DND-41 (cell line): ENCODE data around the gene RIMKLA.

ENCODE experiments used
- ATAC-seq: fragments of 200-7000 bp; cut with Tn5 transposase; 3 replicates; pipeline ENCODE4 v1.9.1; 2021; ENCODE audit warnings: low read depth; ENCODE audit not compliant: insufficient read depth
- DNase-seq: peaks from one replicate; pipeline ENCODE4 v3.0.0-alpha.2; 2020
- H2AFZ ChIP-seq: 2 replicates; pipeline ENCODE4 v1.6.0; 2012; ENCODE audit warnings: low read depth, low read length
- H3K27ac ChIP-seq: 2 replicates; pipeline ENCODE4 v1.5.1; 2012; ENCODE audit warnings: low read length, inconsistent platforms
- H3K27me3 ChIP-seq: fragments of 200-600 bp; sonication (generic); 2 replicates; pipeline ENCODE4 v1.6.0; 2012; ENCODE audit warnings: low read length, mild to moderate bottlenecking, inconsistent platforms; ENCODE audit not compliant: insufficient read depth, poor library complexity
- H3K36me3 ChIP-seq: 2 replicates; pipeline ENCODE4 v1.5.1; 2012; ENCODE audit warnings: low read length, inconsistent platforms; ENCODE audit not compliant: insufficient read depth
- H3K4me1 ChIP-seq: 2 replicates; pipeline ENCODE4 v1.5.1; 2012; ENCODE audit warnings: mild to moderate bottlenecking, low read length; ENCODE audit not compliant: insufficient read depth
- H3K4me2 ChIP-seq: 2 replicates; pipeline ENCODE4 v1.6.0; 2012; ENCODE audit warnings: mild to moderate bottlenecking, moderate library complexity, low read length, inconsistent platforms; ENCODE audit not compliant: insufficient read depth
- H3K4me3 ChIP-seq, 2 experiments: fragments of 200-600 bp in 1 of 2; shearing (Covaris generic) in 1 of 2; 2 replicates each; pipeline ENCODE4 v1.5.1; 2012 to 2016; ENCODE audit warnings: inconsistent platforms in 2 of 2, low read length in 2 of 2, mild to moderate bottlenecking in 2 of 2, low read depth in 1 of 2, moderate library complexity in 1 of 2
- H3K79me2 ChIP-seq: 2 replicates; pipeline ENCODE4 v1.6.0; 2012; ENCODE audit warnings: low read length, inconsistent platforms; ENCODE audit not compliant: insufficient read depth
- H3K9ac ChIP-seq: 2 replicates; pipeline ENCODE4 v1.6.0; 2012; ENCODE audit warnings: low read depth, mild to moderate bottlenecking, inconsistent platforms, low read length, moderate library complexity
- H3K9me3 ChIP-seq: 2 replicates; pipeline ENCODE4 v1.5.1; 2012; ENCODE audit warnings: low read length, moderate library complexity, mild to moderate bottlenecking, inconsistent platforms; ENCODE audit not compliant: insufficient read depth, severe bottlenecking
- H4K20me1 ChIP-seq: 2 replicates; pipeline ENCODE4 v1.6.0; 2012; ENCODE audit warnings: low read length; ENCODE audit not compliant: insufficient read depth
- EZH2 ChIP-seq: IDR thresholded peaks from 3 replicates; pipeline ENCODE4 v1.6.1; 2012; ENCODE audit warnings: borderline replicate concordance, low read depth, mild to moderate bottlenecking, moderate library complexity, low read length, inconsistent platforms; ENCODE audit not compliant: severe bottlenecking
- TF ChIP-seq, protein P1 (sequence below): IDR thresholded peaks from 2 replicates; pipeline ENCODE4 v1.5.1; 2012; ENCODE audit warnings: borderline replicate concordance, low read length, moderate library complexity, mild to moderate bottlenecking; ENCODE audit not compliant: poor library complexity, severe bottlenecking; ENCODE audit errors: extremely low read depth

RIMKLA gene

DNA sequence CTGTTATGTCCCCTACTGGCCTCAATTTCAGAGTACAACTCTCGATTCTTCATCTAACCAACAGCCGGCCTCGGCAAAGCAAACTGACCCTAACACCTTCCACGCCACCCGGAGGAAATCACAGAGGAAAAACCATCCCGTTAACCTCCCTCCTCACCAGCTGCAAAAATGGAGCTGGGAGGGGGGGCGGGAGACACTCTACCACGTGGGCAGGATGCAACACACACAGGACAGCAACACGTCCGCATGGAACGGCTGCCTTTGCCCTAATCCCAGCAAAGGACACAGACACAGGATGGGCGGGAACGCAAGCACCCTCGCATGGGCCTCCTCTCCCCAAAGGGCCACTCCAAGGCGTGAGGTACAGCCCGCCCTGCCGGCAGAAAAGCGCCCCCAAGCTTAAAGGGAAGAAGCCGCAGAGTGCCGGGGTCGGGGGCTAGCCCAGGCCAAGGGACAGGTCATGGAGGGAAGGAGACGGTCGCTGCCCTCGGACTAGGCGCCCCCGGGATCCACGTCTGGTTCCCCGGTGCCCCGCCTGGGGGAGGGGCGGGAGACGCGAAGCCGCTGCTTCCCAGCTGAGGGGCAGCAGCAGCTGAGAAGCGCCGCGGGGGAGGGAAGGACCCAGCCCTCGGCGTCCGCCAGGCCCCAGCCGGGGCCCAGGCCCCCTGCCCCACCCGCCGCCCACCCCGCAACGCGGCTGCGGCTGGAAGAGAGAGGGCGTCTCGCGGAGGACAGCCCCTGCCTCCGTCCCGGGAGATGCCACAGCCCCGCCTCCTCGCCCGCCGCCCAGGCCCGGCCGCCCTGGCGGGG lies 46.1 kb upstream of the RIMKLA start:
- Histone ChIP-seq H3K79me2 (peaks cover 66% of the 10 kb centered on the region), H3K27ac (peak overlapping the region; percentile 75), H3K27me3 (no peaks in the 10 kb centered on the region), H3K4me1 (peaks cover 39% of the 10 kb centered on the region), H3K4me3 (peak overlapping the region; percentile 71 to 86), H3K4me2 (peak overlapping the region; percentile 72), H3K9ac (peak overlapping the region; percentile 77), H3K9me3 (no peaks in the 10 kb centered on the region), H4K20me1 (peaks cover 46% of the 10 kb centered on the region), H2AFZ (peak overlapping the region; percentile 78), H3K36me3 (no peaks in the 10 kb centered on the region; the same call in 1 of the 2 replicates)
- TF ChIP-seq EZH2: no peak
- TF ChIP-seq, protein P1, sequence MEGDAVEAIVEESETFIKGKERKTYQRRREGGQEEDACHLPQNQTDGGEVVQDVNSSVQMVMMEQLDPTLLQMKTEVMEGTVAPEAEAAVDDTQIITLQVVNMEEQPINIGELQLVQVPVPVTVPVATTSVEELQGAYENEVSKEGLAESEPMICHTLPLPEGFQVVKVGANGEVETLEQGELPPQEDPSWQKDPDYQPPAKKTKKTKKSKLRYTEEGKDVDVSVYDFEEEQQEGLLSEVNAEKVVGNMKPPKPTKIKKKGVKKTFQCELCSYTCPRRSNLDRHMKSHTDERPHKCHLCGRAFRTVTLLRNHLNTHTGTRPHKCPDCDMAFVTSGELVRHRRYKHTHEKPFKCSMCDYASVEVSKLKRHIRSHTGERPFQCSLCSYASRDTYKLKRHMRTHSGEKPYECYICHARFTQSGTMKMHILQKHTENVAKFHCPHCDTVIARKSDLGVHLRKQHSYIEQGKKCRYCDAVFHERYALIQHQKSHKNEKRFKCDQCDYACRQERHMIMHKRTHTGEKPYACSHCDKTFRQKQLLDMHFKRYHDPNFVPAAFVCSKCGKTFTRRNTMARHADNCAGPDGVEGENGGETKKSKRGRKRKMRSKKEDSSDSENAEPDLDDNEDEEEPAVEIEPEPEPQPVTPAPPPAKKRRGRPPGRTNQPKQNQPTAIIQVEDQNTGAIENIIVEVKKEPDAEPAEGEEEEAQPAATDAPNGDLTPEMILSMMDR: peak; percentile 28
- ATAC-seq (peak; percentile 70), DNase-seq (peak; percentile 58)

DNA sequence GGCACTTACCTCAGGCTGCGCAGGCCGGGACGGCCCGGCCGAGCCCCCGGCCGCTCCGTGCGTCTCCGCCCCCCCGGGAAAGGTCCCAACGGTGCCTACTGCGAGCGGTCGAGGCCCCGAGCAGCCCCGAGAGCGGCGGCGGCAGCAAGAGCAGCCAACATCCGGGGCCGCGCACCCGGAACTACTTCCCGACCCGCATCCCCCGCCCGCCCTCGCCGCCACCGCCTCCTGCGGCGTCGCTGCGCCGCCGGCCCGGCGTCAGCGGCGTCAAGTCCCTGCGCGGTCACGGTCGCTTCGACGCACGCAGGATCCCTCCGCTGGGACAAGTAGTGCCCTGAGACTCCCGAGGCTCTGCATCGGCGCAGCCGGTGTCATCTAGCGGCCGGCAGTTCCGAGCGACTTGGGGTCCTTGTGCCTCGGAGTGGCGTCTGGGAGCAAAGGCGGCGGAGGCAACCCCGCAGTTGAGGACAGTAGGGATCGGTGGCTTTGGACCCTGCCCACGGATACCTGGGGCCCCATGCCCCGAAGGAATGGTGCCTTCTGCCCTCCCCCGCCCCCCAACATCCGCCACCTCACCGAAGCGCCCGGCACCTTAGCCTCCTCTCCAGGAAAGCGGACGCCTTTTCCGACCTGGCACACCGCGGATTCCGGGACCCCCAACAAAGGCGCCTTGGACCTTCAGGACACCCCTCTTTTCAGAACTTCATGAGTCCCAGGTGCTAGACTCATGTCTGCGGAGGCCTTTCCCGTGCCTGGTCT lies 45.4 kb upstream of the RIMKLA start, which contains the start of gene FOXJ3:
FOXJ3 (minus strand) TSS at position 186 of the 759 bp plus-strand sequence. CDS start 24,142 bp downstream, outside the sequence.
- H3K79me2 ChIP-seq: peaks cover 58% of the 10 kb centered on the region
- H2AFZ ChIP-seq: peak within 1 kb of the TSS; percentile 95
- peak within 1 kb of the TSS; percentile 77 for H3K9ac ChIP-seq
- peak; percentile 93 for DNase-seq
- H3K9me3 ChIP-seq: no peaks in the 10 kb centered on the region
- no peaks in the 10 kb centered on the region; the same call in 1 of the 2 replicates for H3K36me3 ChIP-seq
- peak within 1 kb of the TSS; percentile 76 for H3K4me2 ChIP-seq
- H3K4me1 ChIP-seq: peaks cover 39% of the 10 kb centered on the region
- peak; percentile 86 for ATAC-seq
- H3K27me3 ChIP-seq: no peaks in the 10 kb centered on the region
- peak within 1 kb of the TSS; percentile 71 to 86 for H3K4me3 ChIP-seq
- TF ChIP-seq, protein P1: no peak
- no peak for TF ChIP-seq EZH2
- H3K27ac ChIP-seq: peak within 1 kb of the TSS; percentile 88
- peaks cover 41% of the 10 kb centered on the region for H4K20me1 ChIP-seq

DNA sequence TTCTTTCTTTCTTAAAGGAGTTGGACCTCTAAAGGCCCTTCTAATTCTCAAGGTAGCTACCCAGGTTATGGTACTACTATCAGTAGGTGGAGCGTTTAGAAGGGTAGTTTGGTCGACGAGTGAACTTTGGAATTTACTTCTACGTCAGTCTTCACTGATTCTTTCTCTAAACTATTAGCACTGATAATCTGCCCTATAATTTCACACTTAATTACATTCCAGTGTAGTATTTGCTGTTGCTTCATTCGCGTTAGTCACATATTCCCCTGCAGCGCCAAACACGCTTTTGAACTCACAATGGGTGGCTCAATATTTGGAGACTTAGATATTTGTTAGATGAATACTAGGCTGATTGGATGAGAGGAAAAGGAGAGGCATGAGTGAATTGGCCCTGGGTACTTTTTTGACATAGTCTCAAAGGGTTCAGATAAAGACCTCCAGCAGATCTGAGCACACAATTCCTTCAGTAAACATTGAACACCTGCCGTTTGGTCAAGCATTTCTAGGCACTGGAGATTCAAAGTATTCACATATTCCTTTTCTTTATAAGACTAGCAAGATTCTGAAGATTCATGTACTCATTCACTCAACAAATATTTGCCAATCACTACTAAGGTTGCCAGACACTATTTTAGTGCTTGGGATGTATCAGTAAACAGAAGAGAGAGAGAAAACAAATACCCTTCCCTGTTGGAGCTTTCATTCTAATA lies 44.6 kb upstream of the RIMKLA start:
- DNase-seq: no peak
- H3K9ac ChIP-seq: peak overlapping the region; percentile 77
- peaks cover 33% of the 10 kb centered on the region for H4K20me1 ChIP-seq
- H3K9me3 ChIP-seq: no peaks in the 10 kb centered on the region
- peak overlapping the region; percentile 88 for H3K27ac ChIP-seq
- TF ChIP-seq EZH2: no peak
- TF ChIP-seq, protein P1: no peak
- H3K4me2 ChIP-seq: peak overlapping the region; percentile 76
- no peak for ATAC-seq
- peaks cover 51% of the 10 kb centered on the region for H3K79me2 ChIP-seq
- no peaks in the 10 kb centered on the region; the same call in 1 of the 2 replicates for H3K36me3 ChIP-seq
- H3K4me3 ChIP-seq: peak overlapping the region; percentile 52 to 86
- H3K27me3 ChIP-seq: no peaks in the 10 kb centered on the region
- H3K4me1 ChIP-seq: peaks cover 32% of the 10 kb centered on the region
- H2AFZ ChIP-seq: peak overlapping the region; percentile 95
